Mesenchymal stem cell (in vitro differentiated cells and primary cell): Measurements from ENCODE around the gene TRIM2.

ENCODE experiments used
- DNase-seq: peaks from one replicate; pipeline ENCODE4 v3.0.0-alpha.2; 2013
- H2AFZ ChIP-seq: one replicate; pipeline ENCODE4 v1.6.1; 2013; ENCODE audit warnings: low read depth, mild to moderate bottlenecking, control low read depth, inconsistent platforms, low read length, moderate library complexity
- H2AK5ac ChIP-seq: 2 replicates; pipeline ENCODE4 v1.6.1; 2013; ENCODE audit warnings: low read length, moderate library complexity, mild to moderate bottlenecking, inconsistent platforms; ENCODE audit not compliant: severe bottlenecking
- H2BK120ac ChIP-seq: one replicate; pipeline ENCODE4 v1.6.1; 2013; ENCODE audit warnings: low read depth, mild to moderate bottlenecking, inconsistent platforms, low read length, moderate library complexity
- H2BK12ac ChIP-seq, 2 experiments: one replicate each; pipeline ENCODE4 v1.6.1; 2013; ENCODE audit warnings: inconsistent platforms in 2 of 2, low read length in 2 of 2, mild to moderate bottlenecking in 2 of 2, moderate library complexity in 2 of 2, control low read depth in 1 of 2
- H2BK15ac ChIP-seq: one replicate; pipeline ENCODE4 v1.6.1; 2013; ENCODE audit warnings: mild to moderate bottlenecking, low read depth, inconsistent platforms; ENCODE audit not compliant: poor library complexity, severe bottlenecking
- H2BK5ac ChIP-seq: 2 replicates; pipeline ENCODE4 v1.6.1; 2013; ENCODE audit warnings: low read depth, mild to moderate bottlenecking, low read length, control low read depth, inconsistent platforms; ENCODE audit not compliant: poor library complexity, severe bottlenecking
- H3K14ac ChIP-seq, 2 experiments: one replicate each; pipeline ENCODE4 v1.6.1; 2013; ENCODE audit warnings: inconsistent platforms in 2 of 2, low read length in 2 of 2, control low read depth in 1 of 2, mild to moderate bottlenecking in 1 of 2, moderate library complexity in 1 of 2
- H3K18ac ChIP-seq, 2 experiments: one replicate each; pipeline ENCODE4 v1.6.1; 2013; ENCODE audit warnings: inconsistent platforms in 2 of 2, low read length in 2 of 2, control low read depth in 1 of 2, low read depth in 1 of 2, mild to moderate bottlenecking in 1 of 2
- H3K23ac ChIP-seq, 2 experiments: one replicate each; pipeline ENCODE4 v1.6.1; 2013; ENCODE audit warnings: inconsistent platforms in 2 of 2, low read length in 2 of 2, mild to moderate bottlenecking in 2 of 2, moderate library complexity in 2 of 2, control low read depth in 1 of 2
- H3K27ac ChIP-seq: 2 replicates; pipeline ENCODE4 v1.5.1; 2013; ENCODE audit warnings: mild to moderate bottlenecking, moderate library complexity, low read length, control low read depth, inconsistent platforms; ENCODE audit not compliant: poor library complexity, severe bottlenecking
- H3K27me3 ChIP-seq, 2 experiments: 2 replicates each; pipeline versions ENCODE4 v1.6.1 to v1.7.0; 2013; ENCODE audit warnings: low read length in 2 of 2, mild to moderate bottlenecking in 2 of 2, moderate library complexity in 2 of 2, control low read depth in 1 of 2, inconsistent platforms in 1 of 2; ENCODE audit not compliant: control insufficient read depth in 1 of 2, insufficient read depth in 1 of 2
- H3K36me3 ChIP-seq, 2 experiments: 2 replicates each; pipeline versions ENCODE4 v1.6.1 to v1.7.0; 2013; ENCODE audit warnings: low read length in 2 of 2, control low read depth in 1 of 2, inconsistent platforms in 1 of 2, low read depth in 1 of 2, mild to moderate bottlenecking in 1 of 2; ENCODE audit not compliant: insufficient read depth in 2 of 2, control insufficient read depth in 1 of 2
- H3K4ac ChIP-seq, 2 experiments: one replicate each; pipeline ENCODE4 v1.6.1; 2013; ENCODE audit warnings: inconsistent platforms in 2 of 2, low read length in 2 of 2, mild to moderate bottlenecking in 2 of 2, moderate library complexity in 2 of 2, control low read depth in 1 of 2, low read depth in 1 of 2
- H3K4me1 ChIP-seq: 2 replicates; pipeline ENCODE4 v1.6.1; 2013; ENCODE audit warnings: low read depth, low read length, control low read depth; ENCODE audit not compliant: control insufficient read depth, insufficient read depth
- H3K4me2 ChIP-seq: 2 replicates; pipeline ENCODE4 v1.6.1; 2013; ENCODE audit warnings: low read length, mild to moderate bottlenecking, inconsistent platforms; ENCODE audit not compliant: poor library complexity, severe bottlenecking
- H3K4me3 ChIP-seq, 2 experiments: 2 replicates each; pipeline versions ENCODE4 v1.5.1 to v1.7.0; 2013; ENCODE audit warnings: low read length in 2 of 2, mild to moderate bottlenecking in 2 of 2, control low read depth in 1 of 2, low read depth in 1 of 2; ENCODE audit not compliant: insufficient read depth in 1 of 2
- H3K79me1 ChIP-seq: replicated peaks from 2 replicates; pipeline ENCODE4 v1.6.1; 2013; ENCODE audit warnings: mild to moderate bottlenecking, control low read depth, low read length, inconsistent platforms; ENCODE audit not compliant: poor library complexity, severe bottlenecking
- H3K9ac ChIP-seq: 2 replicates; pipeline ENCODE4 v1.7.0; 2013; ENCODE audit warnings: mild to moderate bottlenecking, low read length, moderate library complexity
- H3K9me3 ChIP-seq: 2 replicates; pipeline ENCODE4 v1.7.0; 2013; ENCODE audit warnings: mild to moderate bottlenecking, low read length; ENCODE audit not compliant: control insufficient read depth
- H4K8ac ChIP-seq: one replicate; pipeline ENCODE4 v1.6.1; 2013; ENCODE audit warnings: inconsistent platforms, mild to moderate bottlenecking, low read length, moderate library complexity
- H4K91ac ChIP-seq: one replicate; pipeline ENCODE4 v1.6.1; 2013; ENCODE audit warnings: mild to moderate bottlenecking, low read length, inconsistent platforms
- WGBS: methylation state at CpG from one replicate; pipeline ENCODE4 v1.1.7; 2013; ENCODE audit warnings: mixed read lengths; 5-methylcytosine and 5-hydroxymethylcytosine counted together

TRIM2 gene

DNA sequence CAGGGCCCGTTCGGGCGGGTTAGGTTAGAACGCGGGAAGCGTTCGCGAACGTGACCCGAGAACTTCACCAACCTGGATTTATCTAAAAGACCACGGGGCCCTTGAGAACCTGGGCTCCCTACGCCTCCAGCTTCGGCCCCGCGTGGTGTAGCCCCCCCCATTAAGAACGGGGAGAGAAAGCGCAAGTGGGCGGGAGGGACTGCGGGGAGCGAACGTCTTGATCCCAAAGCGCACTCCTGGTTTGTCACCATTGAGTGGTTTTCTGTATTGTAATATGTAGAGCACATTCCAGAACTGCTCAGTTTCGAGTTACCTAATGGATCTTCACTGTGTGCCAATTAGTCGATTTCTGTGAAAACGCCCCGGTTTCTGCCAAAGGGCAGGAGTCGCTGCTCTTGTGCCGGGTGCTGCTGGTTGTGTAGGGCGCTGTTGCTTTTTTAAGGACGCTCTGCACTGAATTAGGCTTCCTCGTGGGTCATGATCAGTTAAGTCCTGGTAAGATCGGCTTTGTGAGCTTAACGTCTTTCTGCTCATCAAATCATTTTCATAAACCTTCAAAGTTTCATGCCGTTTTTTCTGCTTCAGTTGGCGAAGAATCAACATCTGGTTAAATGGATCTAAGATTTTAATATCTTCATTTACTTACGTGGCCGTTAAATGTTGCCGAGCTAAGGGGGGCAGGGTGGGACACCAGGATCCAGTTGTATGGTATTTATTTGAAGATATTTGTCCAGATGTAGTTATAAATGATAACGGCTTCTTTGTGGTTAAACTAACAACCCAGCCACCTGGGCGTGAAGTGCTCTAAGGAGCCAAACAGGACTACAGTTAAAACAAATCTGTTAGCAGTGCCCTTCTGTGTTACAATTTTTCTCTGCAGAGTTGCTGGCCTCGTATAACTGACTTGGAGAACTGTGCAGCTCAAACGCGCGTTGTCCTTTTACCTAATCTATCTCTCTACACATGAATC, 141.1 kb downstream of the TRIM2 start:
- Histone ChIP-seq H3K4me3 (peak overlapping the region; percentile 77 to 88), H3K14ac (no peak overlapping the region), H4K8ac (no peak overlapping the region), H3K4ac (no peak overlapping the region), H3K9ac (peak overlapping the region; percentile 85), H3K79me1 (peaks cover 18% of the 10 kb centered on the region), H2AK5ac (no peak overlapping the region), H2BK12ac (no peak overlapping the region), H3K9me3 (no peaks in the 10 kb centered on the region), H3K4me1 (peaks cover 4% of the 10 kb centered on the region), H3K36me3 (peaks cover 0 to 3% of the 10 kb centered on the region in 2 experiments), H2BK120ac (no peak overlapping the region), H3K4me2 (peak overlapping the region; percentile 100), H4K91ac (no peak overlapping the region), H2AFZ (peak overlapping the region; percentile 85), H2BK15ac (no peak overlapping the region), H3K27ac (no peak overlapping the region), H3K18ac (no peak overlapping the region), H2BK5ac (no peak overlapping the region), H3K27me3 (no peaks in the 10 kb centered on the region), H3K23ac (no peak overlapping the region)
- DNase-seq = peak; percentile 65
- under 1% methylated on average over 40 of the region's 44 CpGs for WGBS

- WGBS = 87% methylated on average over 1 of the region's 2 CpGs
- Histone ChIP-seq H3K9ac (peak overlapping the region; percentile 85), H2BK12ac (no peak overlapping the region), H3K27ac (no peak overlapping the region), H4K8ac (no peak overlapping the region), H2BK5ac (no peak overlapping the region), H3K4me3 (peak overlapping the region in 1 of 2 experiments; percentile 88), H3K4me1 (peaks cover 4% of the 10 kb centered on the region), H4K91ac (no peak overlapping the region), H3K4me2 (no peak overlapping the region), H3K4ac (no peak overlapping the region), H3K23ac (no peak overlapping the region), H3K36me3 (no peaks in the 10 kb centered on the region), H2AK5ac (no peak overlapping the region), H3K27me3 (no peaks in the 10 kb centered on the region), H2BK120ac (no peak overlapping the region), H3K79me1 (peaks cover 18% of the 10 kb centered on the region), H3K14ac (no peak overlapping the region), H2BK15ac (no peak overlapping the region), H3K9me3 (no peaks in the 10 kb centered on the region), H2AFZ (no peak overlapping the region), H3K18ac (no peak overlapping the region)
- DNase-seq = no peak
Measured at GRCh38 chr4:153346031-153346430, 141.8 kb downstream of the TRIM2 start.

DNA sequence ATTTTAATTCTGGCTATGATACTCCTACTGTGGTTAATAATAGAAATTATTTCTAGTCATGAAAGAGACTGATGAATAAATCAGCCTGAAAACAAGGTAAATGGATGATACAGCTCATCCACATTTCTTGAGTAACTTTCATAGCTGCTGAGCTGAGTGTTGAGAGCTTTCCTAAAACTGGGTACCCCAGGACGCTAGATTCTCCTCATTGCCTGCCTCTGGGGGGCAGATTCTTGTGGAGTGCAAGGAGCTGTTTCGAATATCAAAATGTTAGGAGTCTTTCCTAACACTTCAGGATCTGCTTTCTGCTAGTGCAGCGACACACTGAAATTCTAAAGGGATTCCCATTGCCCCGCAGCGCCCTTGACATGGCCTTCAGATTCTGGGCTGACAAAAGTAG, 142.3 kb downstream of the TRIM2 start:
- H2BK120ac ChIP-seq = no peak overlapping the region
- no peak overlapping the region for H2BK5ac ChIP-seq
- no peaks in the 10 kb centered on the region for H3K36me3 ChIP-seq
- H2BK12ac ChIP-seq = no peak overlapping the region
- H3K27me3 ChIP-seq = no peaks in the 10 kb centered on the region
- no peak overlapping the region for H4K8ac ChIP-seq
- no peak overlapping the region for H3K9ac ChIP-seq
- H3K4me3 ChIP-seq = no peak overlapping the region
- no peak overlapping the region for H3K18ac ChIP-seq
- DNase-seq = no peak
- no peak overlapping the region for H3K27ac ChIP-seq
- H3K23ac ChIP-seq = no peak overlapping the region
- H3K79me1 ChIP-seq = peaks cover 18% of the 10 kb centered on the region
- H2AFZ ChIP-seq = no peak overlapping the region
- no peak overlapping the region for H2AK5ac ChIP-seq
- WGBS = 67% methylated on average over 5 of the region's 5 CpGs
- peaks cover 4% of the 10 kb centered on the region for H3K4me1 ChIP-seq
- H2BK15ac ChIP-seq = no peak overlapping the region
- H3K9me3 ChIP-seq = no peaks in the 10 kb centered on the region
- no peak overlapping the region for H3K4me2 ChIP-seq
- no peak overlapping the region for H3K14ac ChIP-seq
- H4K91ac ChIP-seq = no peak overlapping the region
- no peak overlapping the region for H3K4ac ChIP-seq

- Histone ChIP-seq H3K79me1 (peaks cover 18% of the 10 kb centered on the region), H3K27ac (no peak overlapping the region), H3K4ac (no peak overlapping the region), H4K91ac (no peak overlapping the region), H3K36me3 (no peaks in the 10 kb centered on the region), H2BK120ac (no peak overlapping the region), H4K8ac (no peak overlapping the region), H3K27me3 (no peaks in the 10 kb centered on the region), H2AFZ (no peak overlapping the region), H2AK5ac (no peak overlapping the region), H3K9ac (no peak overlapping the region), H3K4me1 (peaks cover 4% of the 10 kb centered on the region), H3K23ac (no peak overlapping the region), H3K9me3 (no peaks in the 10 kb centered on the region), H3K4me3 (no peak overlapping the region), H3K4me2 (no peak overlapping the region), H2BK15ac (no peak overlapping the region), H2BK12ac (no peak overlapping the region), H3K14ac (no peak overlapping the region), H3K18ac (no peak overlapping the region), H2BK5ac (no peak overlapping the region)
- DNase-seq = no peak
Measured at GRCh38 chr4:153347117-153347516, 142.9 kb downstream of the TRIM2 start.
